HFF-Myc (cell line): ENCODE results near the gene MYO1G.

Experiments used
- DNase-seq: peaks from one replicate; pipeline ENCODE4 v3.0.0-alpha.2; 2011; ENCODE audit warnings: low read depth; ENCODE audit errors: extremely low read depth
- H3K4me3 ChIP-seq: replicated peaks from 2 replicates; pipeline ENCODE4 v1.5.1; 2011; ENCODE audit warnings: low read depth, mild to moderate bottlenecking, control low read depth, low read length
- CTCF ChIP-seq: IDR thresholded peaks from 2 replicates; pipeline ENCODE4 v1.5.1; 2012; ENCODE audit warnings: mild to moderate bottlenecking, low read depth, low read length, control low read depth; ENCODE audit errors: missing control alignments

MYO1G gene

GRCh38 chr7:44989132-44989531 lies 10.3 kb upstream of the MYO1G start:
- no peak overlapping the region for H3K4me3 ChIP-seq
- DNase-seq: no peak
- no peak for TF ChIP-seq CTCF

- no peak for TF ChIP-seq CTCF
- H3K4me3 ChIP-seq: no peak overlapping the region
- DNase-seq: no peak
These were observed 9.9 kb upstream of the MYO1G start for GRCh38 chr7:44988701-44989100.

GRCh38 chr7:44987996-44988395 lies 9.2 kb upstream of the MYO1G start:
- no peak for DNase-seq
- H3K4me3 ChIP-seq: no peak overlapping the region
- no peak for TF ChIP-seq CTCF

GRCh38 chr7:44987457-44987856 lies 8.6 kb upstream of the MYO1G start:
- H3K4me3 ChIP-seq: peak overlapping the region; percentile 98
- no peak for TF ChIP-seq CTCF

GRCh38 chr7:44986218-44987053 lies 7.6 kb upstream of the MYO1G start:
- H3K4me3 ChIP-seq: peak overlapping the region; percentile 98
- no peak for TF ChIP-seq CTCF
- peak; percentile 82 for DNase-seq

More at GRCh38 chr7:44987457-44987856, 8.6 kb upstream of the MYO1G start:
- DNase-seq: no peak

GRCh38 chr7:44985900-44986217 lies 7.0 kb upstream of the MYO1G start:
- no peak for DNase-seq
- H3K4me3 ChIP-seq: peak overlapping the region; percentile 98
- no peak for TF ChIP-seq CTCF
